GM23338 (cell line): ENCODE results near the gene PGM1. TPM values are rescaled to one million over a fixed set of nuclear protein-coding genes. Genes with fewer than 3 reads are reported as not detected.

Experiments used
- ATAC-seq: fragments of 200-7000 bp; cut with Tn5 transposase; 3 replicates; pipeline ENCODE4 v1.9.1; 2020
- DNase-seq: peaks from one replicate; pipeline ENCODE4 v3.0.0-alpha.2; 2015; ENCODE audit warnings: low spot score
- H2AFZ ChIP-seq: fragments of 200-600 bp; sonication (generic); 2 replicates; pipeline ENCODE4 v1.8.0; 2016; ENCODE audit warnings: antibody characterized with exemption, mild to moderate bottlenecking, moderate library complexity
- H3F3A ChIP-seq: fragments of 200-600 bp; sonication (generic); replicated peaks from 2 replicates; pipeline ENCODE4 v1.8.0; 2017; ENCODE audit warnings: antibody characterized with exemption, mixed run types, low read depth
- H3K27ac ChIP-seq: fragments of 200-600 bp; sonication (generic); 2 replicates; pipeline ENCODE4 v1.6.1; 2016; ENCODE audit warnings: low read depth
- H3K27me3 ChIP-seq: fragments of 200-600 bp; sonication (generic); 2 replicates; pipeline ENCODE4 v1.8.0; 2016; ENCODE audit warnings: mild to moderate bottlenecking, mixed run types, moderate library complexity; ENCODE audit not compliant: insufficient read depth
- H3K36me3 ChIP-seq: fragments of 200-600 bp; sonication (generic); 2 replicates; pipeline ENCODE4 v1.8.0; 2016; ENCODE audit warnings: mild to moderate bottlenecking; ENCODE audit not compliant: insufficient read depth
- H3K4me1 ChIP-seq: fragments of 200-600 bp; sonication (generic); 2 replicates; pipeline ENCODE4 v1.8.0; 2016; ENCODE audit warnings: mild to moderate bottlenecking, moderate library complexity; ENCODE audit not compliant: insufficient read depth
- H3K4me2 ChIP-seq: fragments of 200-600 bp; sonication (generic); 2 replicates; pipeline ENCODE4 v1.7.1; 2017; ENCODE audit warnings: mixed run types
- H3K4me3 ChIP-seq: fragments of 200-600 bp; sonication (generic); 2 replicates; pipeline ENCODE4 v1.6.1; 2016; ENCODE audit warnings: mixed run types
- H3K79me2 ChIP-seq: fragments of 200-600 bp; sonication (generic); replicated peaks from 2 replicates; pipeline ENCODE4 v1.8.0; 2017; ENCODE audit warnings: mild to moderate bottlenecking; ENCODE audit not compliant: insufficient read depth
- H3K9me2 ChIP-seq: fragments of 200-600 bp; sonication (generic); 2 replicates; pipeline ENCODE4 v1.8.0; 2017; ENCODE audit not compliant: insufficient read depth
- H4K20me1 ChIP-seq: fragments of 200-600 bp; sonication (generic); replicated peaks from 2 replicates; pipeline ENCODE4 v1.8.0; 2017; ENCODE audit warnings: mild to moderate bottlenecking; ENCODE audit not compliant: insufficient read depth
- H3K27ac Mint-ChIP-seq: 2 replicates; pipeline ENCODE4 v1.8.0; 2020; ENCODE audit warnings: inconsistent platforms, mild to moderate bottlenecking, moderate library complexity, mixed read lengths
- H3K27me3 Mint-ChIP-seq: 3 replicates; pipeline ENCODE4 v1.8.0; 2022; ENCODE audit warnings: low read depth, mild to moderate bottlenecking, moderate library complexity, mixed read lengths, inconsistent platforms; ENCODE audit not compliant: insufficient read depth, poor library complexity
- H3K36me3 Mint-ChIP-seq: 3 replicates; pipeline ENCODE4 v1.8.0; 2021; ENCODE audit warnings: low read depth, mild to moderate bottlenecking, inconsistent platforms, moderate library complexity, mixed read lengths
- H3K4me1 Mint-ChIP-seq: 3 replicates; pipeline ENCODE4 v1.8.0; 2020; ENCODE audit warnings: mild to moderate bottlenecking, inconsistent platforms, mixed read lengths
- H3K4me3 Mint-ChIP-seq: 3 replicates; pipeline ENCODE4 v1.8.0; 2021; ENCODE audit warnings: moderate library complexity, mild to moderate bottlenecking, inconsistent platforms, mixed read lengths
- H3K9me3 Mint-ChIP-seq: 3 replicates; pipeline ENCODE4 v1.8.0; 2020; ENCODE audit warnings: moderate library complexity, mild to moderate bottlenecking, inconsistent platforms, mixed read lengths
- CREB1 ChIP-seq: fragments of 250-450 bp; sonication (Bioruptor Pico); IDR thresholded peaks from 2 replicates; pipeline ENCODE4 v1.5.0; 2020; ENCODE audit warnings: low read depth, mild to moderate bottlenecking, moderate library complexity
- CTCF ChIP-seq, 2 experiments: fragments of 200-600 bp in 1 of 2; sonication (generic) in 1 of 2; conservative IDR thresholded peaks; 2 replicates each; pipeline versions ENCODE4 v1.5.1 to v1.6.1; 2016 to 2017; ENCODE audit warnings: antibody characterized with exemption in 2 of 2, low read depth in 2 of 2, mild to moderate bottlenecking in 2 of 2, moderate library complexity in 1 of 2
- EZH2 ChIP-seq: fragments of 200-600 bp; sonication (generic); IDR thresholded peaks from one replicate; pipeline ENCODE4 v1.8.0; 2017; ENCODE audit warnings: antibody characterized with exemption, mild to moderate bottlenecking, low read depth; ENCODE audit not compliant: unreplicated experiment
- JUNB ChIP-seq: IDR thresholded peaks from one replicate; pipeline ENCODE4 v1.6.1; 2016; ENCODE audit warnings: antibody characterized with exemption; ENCODE audit not compliant: unreplicated experiment
- NANOG ChIP-seq: IDR thresholded peaks from 2 replicates; pipeline ENCODE4 v1.6.1; 2016; ENCODE audit warnings: antibody characterized with exemption, borderline replicate concordance
- POLR2AphosphoS5 ChIP-seq: IDR thresholded peaks from 2 replicates; pipeline ENCODE4 v1.6.1; 2016; ENCODE audit warnings: antibody characterized with exemption, low read depth
- STAT1 ChIP-seq: IDR thresholded peaks from one replicate; pipeline ENCODE4 v1.6.1; 2016; ENCODE audit warnings: antibody characterized with exemption; ENCODE audit not compliant: unreplicated experiment
- ZNF331 ChIP-seq: fragments of 250-450 bp; sonication (Bioruptor Pico); IDR thresholded peaks from 2 replicates; pipeline ENCODE4 v1.5.0; 2020; ENCODE audit warnings: low read depth, mild to moderate bottlenecking, moderate library complexity
- ZNF462 ChIP-seq: fragments of 250-450 bp; sonication (Bioruptor Pico); IDR thresholded peaks from 2 replicates; pipeline ENCODE4 v1.5.0; 2020; ENCODE audit warnings: mild to moderate bottlenecking, moderate library complexity
- polyA plus RNA-seq: library from polyadenylated mRNA; unstranded; fragments of >200 nt; fragmentation: Nextera tagmentation; extraction: Ambion mirVana; gene quantifications from 2 replicates; pipeline ENCODE4 v1.2.1, GENCODE V29; 2016
- total RNA-seq: library from RNA; depleted of rRNA; stranded (reverse); fragments of >200 nt; shearing (Covaris generic); gene quantifications from 2 replicates; pipeline ENCODE4 v1.2.3, GENCODE V29; 2014

Gene PGM1
- total and polyA plus RNA-seq, 2 experiments from 2014 or later, result 20.9 to 71.9 TPM

GRCh38 chr1:63601061-63601460 lies 7.8 kb downstream of the PGM1 start (continued):
- TF ChIP-seq CTCF (conservative IDR thresholded peaks at IDR 0.05; ENCODE audit: low read depth in 2 of 2) (no peak), ZNF331 (no peak), CREB1 (CRISPR knock-in tag) (no peak), POLR2AphosphoS5 (no peak), NANOG (no peak), ZNF462 (CRISPR knock-in tag) (no peak), STAT1 (no peak)

GRCh38 chr1:63601463-63601862 lies 8.3 kb downstream of the PGM1 start:
- peaks cover 4% of the 10 kb centered on the region; the same call in 1 of the 2 replicates for H3K79me2 ChIP-seq
- H3K4me3 ChIP-seq, result no peak overlapping the region
- no peak overlapping the region for H3K27ac ChIP-seq
- H3K27ac Mint-ChIP-seq, result no peak overlapping the region
- H3K27me3 Mint-ChIP-seq, result no peaks in the 10 kb centered on the region
- H3F3A ChIP-seq, result no peaks in the 10 kb centered on the region
- ATAC-seq (peak; percentile 61), DNase-seq (peak; percentile 46)
- no peak overlapping the region for H2AFZ ChIP-seq
- H3K4me3 Mint-ChIP-seq, result no peak overlapping the region
- H3K36me3 ChIP-seq, result no peaks in the 10 kb centered on the region
- H3K27me3 ChIP-seq, result no peaks in the 10 kb centered on the region
- no peak overlapping the region for H3K4me2 ChIP-seq
- H3K9me3 Mint-ChIP-seq, result no peaks in the 10 kb centered on the region
- peaks cover 16% of the 10 kb centered on the region for H3K4me1 Mint-ChIP-seq
- H4K20me1 ChIP-seq, result peaks cover 9% of the 10 kb centered on the region
- H3K9me2 ChIP-seq, result peaks cover 6% of the 10 kb centered on the region
- no peaks in the 10 kb centered on the region for H3K36me3 Mint-ChIP-seq
- TF ChIP-seq CTCF (conservative IDR thresholded peaks at IDR 0.05; ENCODE audit: low read depth in 2 of 2), result peak; percentile 30 to 53
- no peak for TF ChIP-seq CREB1 (CRISPR knock-in tag)
- no peak for TF ChIP-seq EZH2
- TF ChIP-seq JUNB, result no peak
- peaks cover 7% of the 10 kb centered on the region; the same call in 1 of the 2 replicates for H3K4me1 ChIP-seq
